ENCODE data around the gene POU3F1.

- TF ChIP-seq POLR2A (IDR thresholded peaks at IDR 0.05) (no peak), CTCF (IDR thresholded peaks at IDR 0.05) (no peak)
These were observed 48.2 kb upstream of the POU3F1 start for GRCh38 chr1:38094711-38095290.

Measured in vagina (tissue), 2 donors.